ENCODE results near the gene MAML2.
A peak's percentile ranks its signal among the peaks of the same experiment; 100 is the strongest.

MAML2 gene

GRCh38 chr11:96194581-96195374 lies 148.2 kb downstream of the MAML2 start:
- in situ Hi-C loops (cut with MboI; ENCODE audit: low pct_unique_long_range_greater_than_20kb, low sequenced_read_pairs, unreplicated experiment): loop anchor here (25.0 kb wide), 1 partner anchor 107 kb away; no protein-coding TSS in a partner anchor
- DNase-seq (ENCODE audit: low spot score): no peak
- TF ChIP-seq CTCF (IDR thresholded peaks at IDR 0.05; ENCODE audit: extremely low read depth, insufficient read depth, missing control alignments): no peak

GRCh38 chr11:96193745-96194443 lies 149.1 kb downstream of the MAML2 start:
- no peak for DNase-seq (ENCODE audit: low spot score)
- no peak for TF ChIP-seq CTCF (IDR thresholded peaks at IDR 0.05; ENCODE audit: extremely low read depth, insufficient read depth, missing control alignments)
- in situ Hi-C loops (cut with MboI; ENCODE audit: low pct_unique_long_range_greater_than_20kb, low sequenced_read_pairs, unreplicated experiment): loop anchor here (25.0 kb wide), 1 partner anchor 107 kb away; no protein-coding TSS in a partner anchor

- in situ Hi-C loops (cut with MboI; ENCODE audit: low pct_unique_long_range_greater_than_20kb, low sequenced_read_pairs, unreplicated experiment): loop anchor here (25.0 kb wide), 1 partner anchor 104 kb away; no protein-coding TSS in a partner anchor
- no peak for DNase-seq (ENCODE audit: low spot score)
- TF ChIP-seq CTCF (IDR thresholded peaks at IDR 0.05; ENCODE audit: extremely low read depth, insufficient read depth, missing control alignments): no peak
Observed at GRCh38 chr11:96191752-96192151, 151.2 kb downstream of the MAML2 start.

GRCh38 chr11:96189351-96189750 lies 153.6 kb downstream of the MAML2 start:
- TF ChIP-seq CTCF (IDR thresholded peaks at IDR 0.05; ENCODE audit: extremely low read depth, insufficient read depth, missing control alignments): no peak
- in situ Hi-C loops (cut with MboI; ENCODE audit: low pct_unique_long_range_greater_than_20kb, low sequenced_read_pairs, unreplicated experiment): loop anchor here (25.0 kb wide), 1 partner anchor 102 kb away; no protein-coding TSS in a partner anchor
- DNase-seq (ENCODE audit: low spot score): peak; percentile 42

- in situ Hi-C loops (cut with MboI; ENCODE audit: low pct_unique_long_range_greater_than_20kb, low sequenced_read_pairs, unreplicated experiment): loop anchor here (25.0 kb wide), 1 partner anchor 101 kb away; no protein-coding TSS in a partner anchor
- TF ChIP-seq CTCF (IDR thresholded peaks at IDR 0.05; ENCODE audit: extremely low read depth, insufficient read depth, missing control alignments): no peak
- DNase-seq (ENCODE audit: low spot score): no peak
Observed at GRCh38 chr11:96188243-96189006, 154.6 kb downstream of the MAML2 start.

GRCh38 chr11:96187822-96188221 lies 155.2 kb downstream of the MAML2 start:
- DNase-seq (ENCODE audit: low spot score): no peak
- in situ Hi-C loops (cut with MboI; ENCODE audit: low pct_unique_long_range_greater_than_20kb, low sequenced_read_pairs, unreplicated experiment): loop anchor here (25.0 kb wide), 1 partner anchor 101 kb away; no protein-coding TSS in a partner anchor
- TF ChIP-seq CTCF (IDR thresholded peaks at IDR 0.05; ENCODE audit: extremely low read depth, insufficient read depth, missing control alignments): no peak

Data from GM13977 (cell line).